ENCODE measurements around the gene ANKRD26. TPM values are rescaled to one million over a fixed set of nuclear protein-coding genes. Genes with fewer than 3 reads are reported as not detected.

Gene ANKRD26
- total and polyA plus RNA-seq, 2 of the 13 experiments (the other 11 are each of a cell fraction or from before 2014, with no cell fraction given) = 1.5 to 9.6 TPM

DNA sequence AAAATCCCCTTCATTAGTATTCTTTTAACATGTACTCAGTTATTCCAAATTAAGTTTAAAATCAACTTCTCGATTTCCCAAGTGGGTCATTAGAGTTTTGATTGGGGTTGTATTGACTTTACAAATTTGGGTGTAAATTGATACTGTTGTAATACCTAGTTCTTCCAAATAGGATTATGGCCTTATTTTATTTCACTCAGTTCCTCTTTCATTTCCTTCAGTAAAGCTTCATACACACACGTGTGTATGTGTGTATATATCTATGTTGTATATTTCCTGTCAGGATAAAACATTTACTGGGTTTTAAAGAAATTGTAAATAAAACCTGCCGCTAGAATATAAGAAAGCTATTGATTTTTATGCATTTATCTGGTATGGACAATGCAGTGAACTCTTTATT lies 38.0 kb upstream of the ANKRD26 start:
- TF ChIP-seq, protein P1, sequence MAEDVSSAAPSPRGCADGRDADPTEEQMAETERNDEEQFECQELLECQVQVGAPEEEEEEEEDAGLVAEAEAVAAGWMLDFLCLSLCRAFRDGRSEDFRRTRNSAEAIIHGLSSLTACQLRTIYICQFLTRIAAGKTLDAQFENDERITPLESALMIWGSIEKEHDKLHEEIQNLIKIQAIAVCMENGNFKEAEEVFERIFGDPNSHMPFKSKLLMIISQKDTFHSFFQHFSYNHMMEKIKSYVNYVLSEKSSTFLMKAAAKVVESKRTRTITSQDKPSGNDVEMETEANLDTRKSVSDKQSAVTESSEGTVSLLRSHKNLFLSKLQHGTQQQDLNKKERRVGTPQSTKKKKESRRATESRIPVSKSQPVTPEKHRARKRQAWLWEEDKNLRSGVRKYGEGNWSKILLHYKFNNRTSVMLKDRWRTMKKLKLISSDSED (CRISPR knock-in tag; IDR thresholded peaks at IDR 0.05) = no peak
- no peak for TF ChIP-seq ZNF20 (CRISPR knock-in tag; IDR thresholded peaks at IDR 0.05)
- TF ChIP-seq ZNF263 (CRISPR knock-in tag; IDR thresholded peaks at IDR 0.05) = no peak
- no peak overlapping the region for H2AFZ ChIP-seq (ENCODE audit: low read length)
- no peaks in the 10 kb centered on the region for H3K27me3 ChIP-seq (ENCODE audit: control insufficient read depth in 1 of 2, insufficient read depth in 2 of 2, low read length in 2 of 2)
- ATAC-seq (no peak), FAIRE-seq (no peak), DNase-seq (ENCODE audit: low spot score) (no peak)
- ChIA-PET CTCF (ENCODE audit: low intra/inter-chr PET ratio, low total read pairs) (no interaction called here), POLR2A (interaction anchor here (1.6 kb wide), 1 partner anchor 38 kb away, joined by 5 read pairs; the partner anchor contains the start of gene ANKRD26)
- no peak overlapping the region for H3K4me2 ChIP-seq (ENCODE audit: low read depth, low read length)
- WGBS (ENCODE audit: low lambda C conversion rate) = 94% methylated on average over 3 of the region's 3 CpGs
- no TSS peak for BruUV-seq (replicated peaks)
- peaks cover 2 to 48% of the 10 kb centered on the region in 2 experiments; a peak in 3 of 5 replicates for H3K36me3 ChIP-seq (replicated peaks in 1 of 2; ENCODE audit: control insufficient read depth in 1 of 2, insufficient read depth in 2 of 2, low read length in 2 of 2)
- no peak overlapping the region for H3K9ac ChIP-seq (ENCODE audit: insufficient read depth, low read depth, low read length)
- H3K27ac ChIP-seq (ENCODE audit: extremely low read length, insufficient read depth, low read length) = no peak overlapping the region
- no peak overlapping the region for H3K4me3 ChIP-seq (replicated peaks in 1 of 3; ENCODE audit: insufficient read depth in 1 of 3, low read depth in 2 of 3, low read length in 3 of 3)
- in situ Hi-C loops (cut with HindIII; ENCODE audit: extremely low pct_ligation_motif_present, low pct_unique_long_range_greater_than_20kb) (no loop called here), intact Hi-C loops (cut with micrococcal nuclease; ENCODE audit: unreplicated experiment) (no loop called here)
- peaks cover 12% of the 10 kb centered on the region for H3K4me1 ChIP-seq (ENCODE audit: insufficient read depth, low read length)
- no peaks in the 10 kb centered on the region for H3K9me3 ChIP-seq (ENCODE audit: low read length)
- no peaks in the 10 kb centered on the region for H3K79me2 ChIP-seq (ENCODE audit: insufficient read depth, low read length)
- H4K20me1 ChIP-seq (ENCODE audit: insufficient read depth, low read length) = no peaks in the 10 kb centered on the region; the same call in 1 of the 2 replicates

DNA sequence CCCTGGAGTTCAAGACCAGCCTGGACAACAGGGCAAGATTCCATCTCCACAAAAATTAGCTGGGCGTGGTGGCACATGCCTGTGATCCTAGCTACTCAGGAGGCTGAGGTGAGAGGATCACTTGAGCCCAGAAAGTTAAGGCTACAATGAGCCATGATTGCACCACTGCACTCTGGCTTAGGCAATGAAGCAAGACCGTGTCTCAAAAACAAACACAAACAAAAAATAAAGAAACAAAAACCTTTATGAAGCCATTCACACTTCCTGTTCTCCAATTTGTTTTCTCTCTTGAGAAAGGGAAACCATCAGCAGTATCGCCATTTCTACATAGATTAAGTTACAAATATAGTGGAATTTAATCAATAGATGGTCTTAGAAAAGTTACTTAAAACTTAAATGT lies 34.1 kb upstream of the ANKRD26 start:
- no TSS peak for BruUV-seq (replicated peaks)

More for the DNA sequence above, 34.1 kb upstream of the ANKRD26 start:
- no peak overlapping the region for H3K4me3 ChIP-seq (replicated peaks in 1 of 3; ENCODE audit: insufficient read depth in 1 of 3, low read depth in 2 of 3, low read length in 3 of 3)
- H3K9me3 ChIP-seq (ENCODE audit: low read length) = no peaks in the 10 kb centered on the region
- H2AFZ ChIP-seq (ENCODE audit: low read length) = no peak overlapping the region
- H3K4me2 ChIP-seq (ENCODE audit: low read depth, low read length) = no peak overlapping the region
- ChIA-PET CTCF (ENCODE audit: low intra/inter-chr PET ratio, low total read pairs) (no interaction called here), POLR2A (no interaction called here)
- no peak for TF ChIP-seq ZNF567 (CRISPR knock-in tag; IDR thresholded peaks at IDR 0.05; ENCODE audit: borderline replicate concordance)
- no peak for TF ChIP-seq ZFX (CRISPR knock-in tag; IDR thresholded peaks at IDR 0.05; ENCODE audit: low read depth)
- TF ChIP-seq KMT2B (CRISPR knock-in tag; IDR thresholded peaks at IDR 0.05) = no peak
- TF ChIP-seq ZNF331 (CRISPR knock-in tag; IDR thresholded peaks at IDR 0.05) = no peak
- TF ChIP-seq, protein P2, sequence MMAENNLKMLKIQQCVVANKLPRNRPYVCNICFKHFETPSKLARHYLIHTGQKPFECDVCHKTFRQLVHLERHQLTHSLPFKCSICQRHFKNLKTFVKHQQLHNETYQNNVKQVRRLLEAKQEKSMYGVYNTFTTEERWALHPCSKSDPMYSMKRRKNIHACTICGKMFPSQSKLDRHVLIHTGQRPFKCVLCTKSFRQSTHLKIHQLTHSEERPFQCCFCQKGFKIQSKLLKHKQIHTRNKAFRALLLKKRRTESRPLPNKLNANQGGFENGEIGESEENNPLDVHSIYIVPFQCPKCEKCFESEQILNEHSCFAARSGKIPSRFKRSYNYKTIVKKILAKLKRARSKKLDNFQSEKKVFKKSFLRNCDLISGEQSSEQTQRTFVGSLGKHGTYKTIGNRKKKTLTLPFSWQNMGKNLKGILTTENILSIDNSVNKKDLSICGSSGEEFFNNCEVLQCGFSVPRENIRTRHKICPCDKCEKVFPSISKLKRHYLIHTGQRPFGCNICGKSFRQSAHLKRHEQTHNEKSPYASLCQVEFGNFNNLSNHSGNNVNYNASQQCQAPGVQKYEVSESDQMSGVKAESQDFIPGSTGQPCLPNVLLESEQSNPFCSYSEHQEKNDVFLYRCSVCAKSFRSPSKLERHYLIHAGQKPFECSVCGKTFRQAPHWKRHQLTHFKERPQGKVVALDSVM (CRISPR knock-in tag; IDR thresholded peaks at IDR 0.05) = no peak
- no peak for TF ChIP-seq ZBTB21 (CRISPR knock-in tag; IDR thresholded peaks at IDR 0.05)
- TF ChIP-seq, protein P3, sequence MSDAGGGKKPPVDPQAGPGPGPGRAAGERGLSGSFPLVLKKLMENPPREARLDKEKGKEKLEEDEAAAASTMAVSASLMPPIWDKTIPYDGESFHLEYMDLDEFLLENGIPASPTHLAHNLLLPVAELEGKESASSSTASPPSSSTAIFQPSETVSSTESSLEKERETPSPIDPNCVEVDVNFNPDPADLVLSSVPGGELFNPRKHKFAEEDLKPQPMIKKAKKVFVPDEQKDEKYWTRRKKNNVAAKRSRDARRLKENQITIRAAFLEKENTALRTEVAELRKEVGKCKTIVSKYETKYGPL (CRISPR knock-in tag; IDR thresholded peaks at IDR 0.05) = no peak
- no peak for TF ChIP-seq HOXA3 (CRISPR knock-in tag; IDR thresholded peaks at IDR 0.05)
- no peak for TF ChIP-seq SIX4 (CRISPR knock-in tag; IDR thresholded peaks at IDR 0.05)
- peaks cover 5 to 61% of the 10 kb centered on the region in 2 experiments for H3K36me3 ChIP-seq (replicated peaks in 1 of 2; ENCODE audit: control insufficient read depth in 1 of 2, insufficient read depth in 2 of 2, low read length in 2 of 2)
- no peak overlapping the region for H3K9ac ChIP-seq (ENCODE audit: insufficient read depth, low read depth, low read length)
- ATAC-seq (no peak), FAIRE-seq (no peak), DNase-seq (ENCODE audit: low spot score) (no peak)
- in situ Hi-C loops (cut with HindIII; ENCODE audit: extremely low pct_ligation_motif_present, low pct_unique_long_range_greater_than_20kb) (no loop called here), intact Hi-C loops (cut with micrococcal nuclease; ENCODE audit: unreplicated experiment) (no loop called here)
- H4K20me1 ChIP-seq (ENCODE audit: insufficient read depth, low read length) = no peaks in the 10 kb centered on the region; the same call in 1 of the 2 replicates
- H3K27me3 ChIP-seq (ENCODE audit: control insufficient read depth in 1 of 2, insufficient read depth in 2 of 2, low read length in 2 of 2) = no peaks in the 10 kb centered on the region
- peaks cover 3% of the 10 kb centered on the region for H3K4me1 ChIP-seq (ENCODE audit: insufficient read depth, low read length)
- H3K27ac ChIP-seq (ENCODE audit: extremely low read length, insufficient read depth, low read length) = no peak overlapping the region
- WGBS (ENCODE audit: low lambda C conversion rate) = 96% methylated on average over 3 of the region's 3 CpGs
- H3K79me2 ChIP-seq (ENCODE audit: insufficient read depth, low read length) = no peaks in the 10 kb centered on the region
